Stimulated activated CD4-positive, alpha-beta T cell treated with anti-CD3 and anti-CD28 coated beads, TNF-alpha, amount 100 ng/mL, for 1 hour (primary cell): ENCODE data around the gene PDGFRA.

Experiments used
- DNase-seq, 3 donors: peaks; one replicate each; pipeline ENCODE4 v3.0.0-alpha.2; 2020; ENCODE audit warnings: low read depth in 3 of 3, low spot score in 1 of 3

The PDGFRA gene

GRCh38 chr4:54228961-54229501 is at the start of gene PDGFRA:
Gene PDGFRA, plus strand, starts transcription at chr4:54229293. Its CDS starts 29,476 bp downstream, at chr4:54258769.
- DNase-seq, result no peak

DNA sequence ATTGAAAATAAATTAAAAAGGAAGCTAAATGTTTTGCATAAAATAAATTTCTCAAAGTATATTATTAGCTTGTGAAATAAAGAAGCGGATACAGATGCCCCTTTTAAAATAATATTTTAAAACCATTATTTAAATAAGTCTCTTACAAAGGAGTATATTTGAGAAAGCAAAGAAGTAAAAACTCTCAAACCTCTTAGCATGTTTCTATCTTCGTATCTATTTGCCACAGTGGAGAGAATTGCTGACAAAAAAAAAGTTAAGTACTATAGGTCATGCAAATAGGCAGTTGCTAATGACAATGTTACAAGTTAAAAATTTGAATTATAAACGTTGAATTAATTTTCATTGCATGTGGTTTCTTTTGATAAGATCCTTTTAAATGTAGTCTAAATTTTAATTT is 44.5 kb upstream of the PDGFRA start:
- DNase-seq, result no peak

DNA sequence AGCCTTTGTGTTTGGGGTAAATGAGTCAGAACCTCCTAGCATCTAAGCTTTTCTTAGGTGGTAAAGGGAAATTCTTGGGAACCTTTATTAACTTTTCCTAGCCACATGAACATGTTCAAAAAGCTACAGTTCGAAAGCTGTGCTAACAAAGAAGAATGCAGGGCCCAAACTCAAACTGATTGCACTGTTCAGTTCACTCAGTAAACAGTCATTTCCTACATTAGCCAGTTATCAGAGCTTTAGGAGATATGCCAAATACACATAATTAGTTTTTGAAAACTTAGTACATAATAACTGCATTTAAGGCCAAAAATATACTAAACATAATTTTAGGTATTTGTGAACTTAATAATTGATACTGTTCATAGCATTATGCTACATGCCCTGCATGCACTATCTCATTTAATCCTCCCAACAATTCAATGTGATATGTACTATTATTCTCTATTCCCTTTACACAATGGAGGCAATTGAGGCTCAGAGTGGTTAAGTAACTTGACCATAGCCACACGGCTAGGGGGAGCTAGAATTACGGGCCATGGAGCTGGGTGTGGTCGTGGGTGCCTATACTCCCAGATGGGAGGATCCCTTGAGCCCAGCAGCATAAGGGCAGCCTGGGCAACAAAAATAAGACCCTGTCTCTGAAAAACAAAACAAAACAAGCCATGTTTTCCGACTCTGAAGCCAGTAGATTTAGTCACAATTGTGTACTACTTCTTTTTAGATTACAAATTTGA is 43.9 kb upstream of the PDGFRA start:
- no peak for DNase-seq

DNA sequence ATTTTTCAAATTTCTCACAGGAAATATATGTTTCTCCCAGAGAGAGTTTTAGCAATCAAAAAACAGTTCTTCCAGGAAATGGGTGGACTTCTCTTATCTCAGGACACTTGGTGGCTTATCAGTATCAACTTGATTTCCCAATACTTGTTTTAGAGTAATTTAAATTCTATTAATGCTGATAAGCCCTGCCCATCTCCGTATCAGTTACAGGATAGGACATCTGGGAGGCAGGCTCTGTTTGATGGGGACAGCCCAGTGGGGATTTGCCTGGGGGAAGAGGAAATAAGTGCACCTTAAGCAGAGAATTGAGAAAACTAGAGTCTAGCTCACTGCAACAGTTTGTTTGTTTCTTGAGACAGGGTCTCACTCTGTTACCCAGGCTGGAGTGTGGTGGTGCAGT is 43.2 kb upstream of the PDGFRA start:
- no peak for DNase-seq

DNA sequence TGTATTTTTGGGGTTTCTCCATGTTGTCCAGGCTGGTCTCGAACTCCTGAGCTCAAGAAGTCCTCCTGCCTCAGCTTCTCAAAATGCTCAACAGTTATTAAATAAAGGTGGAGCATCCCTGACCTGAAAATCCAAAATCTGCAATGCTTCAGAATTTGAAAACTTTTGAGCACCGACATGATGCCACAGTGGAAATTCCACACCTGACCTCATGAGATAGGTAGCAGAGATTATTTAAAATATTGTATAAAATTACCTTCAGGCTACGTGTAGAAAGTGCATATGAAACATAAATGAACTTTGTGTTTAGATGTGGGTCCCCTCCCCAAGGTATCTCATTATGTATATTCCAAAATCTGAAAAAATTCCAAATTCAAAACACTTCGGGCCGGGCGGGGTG is 42.7 kb upstream of the PDGFRA start:
- DNase-seq, result no peak

GRCh38 chr4:54187148-54187547 is 41.9 kb upstream of the PDGFRA start:
- no peak for DNase-seq

- no peak for DNase-seq
Observed at GRCh38 chr4:54189140-54189539, 40.0 kb upstream of the PDGFRA start.

- no peak for DNase-seq
Observed at GRCh38 chr4:54192811-54193210, 36.3 kb upstream of the PDGFRA start.

DNA sequence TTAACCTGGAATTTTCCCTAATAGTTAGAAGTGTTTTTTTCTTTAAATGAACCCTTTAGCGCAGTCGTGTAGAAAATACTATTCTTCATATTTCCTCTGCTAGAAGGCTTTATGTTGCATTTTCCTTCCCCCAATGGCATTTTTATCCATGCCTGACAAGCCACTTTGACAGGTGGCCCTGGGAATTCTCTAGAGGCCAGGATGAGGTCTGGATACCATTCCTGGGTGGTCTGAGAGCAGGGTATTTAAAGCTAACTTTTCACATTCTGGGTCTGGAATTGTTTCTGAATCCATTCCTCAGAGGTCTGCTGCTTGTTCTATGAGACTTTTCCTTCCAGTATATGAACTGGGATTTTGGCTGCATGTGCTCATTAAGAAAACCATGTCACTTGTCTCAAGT is 31.2 kb upstream of the PDGFRA start:
- DNase-seq, result no peak

GRCh38 chr4:54199919-54200318 is 29.2 kb upstream of the PDGFRA start:
- no peak for DNase-seq

- no peak for DNase-seq
Observed at GRCh38 chr4:54209617-54210016, 19.5 kb upstream of the PDGFRA start.

DNA sequence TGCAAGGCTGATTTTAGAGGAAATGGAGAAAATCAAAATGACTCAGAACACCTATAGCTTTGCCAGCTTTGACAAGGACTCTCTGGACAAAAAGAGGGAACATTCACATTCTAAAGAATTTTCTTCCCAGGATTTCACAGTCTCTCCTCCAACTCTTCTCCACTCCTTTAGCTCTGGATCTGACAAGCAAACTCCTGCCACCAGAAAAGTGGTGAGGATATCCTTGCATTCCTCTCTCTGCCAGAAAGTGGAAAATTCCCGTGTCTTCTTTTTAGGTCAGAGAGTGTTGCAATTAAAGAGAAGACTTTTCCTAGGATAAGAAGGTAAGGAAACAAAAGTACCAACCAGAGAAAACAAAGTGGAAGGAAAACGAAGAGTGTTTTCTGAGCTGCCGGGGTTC is 16.1 kb upstream of the PDGFRA start:
- no peak for DNase-seq

- no peak for DNase-seq
Observed at GRCh38 chr4:54213761-54214160, 15.3 kb upstream of the PDGFRA start.

GRCh38 chr4:54215379-54216077 is 13.6 kb upstream of the PDGFRA start:
- no peak for DNase-seq

DNA sequence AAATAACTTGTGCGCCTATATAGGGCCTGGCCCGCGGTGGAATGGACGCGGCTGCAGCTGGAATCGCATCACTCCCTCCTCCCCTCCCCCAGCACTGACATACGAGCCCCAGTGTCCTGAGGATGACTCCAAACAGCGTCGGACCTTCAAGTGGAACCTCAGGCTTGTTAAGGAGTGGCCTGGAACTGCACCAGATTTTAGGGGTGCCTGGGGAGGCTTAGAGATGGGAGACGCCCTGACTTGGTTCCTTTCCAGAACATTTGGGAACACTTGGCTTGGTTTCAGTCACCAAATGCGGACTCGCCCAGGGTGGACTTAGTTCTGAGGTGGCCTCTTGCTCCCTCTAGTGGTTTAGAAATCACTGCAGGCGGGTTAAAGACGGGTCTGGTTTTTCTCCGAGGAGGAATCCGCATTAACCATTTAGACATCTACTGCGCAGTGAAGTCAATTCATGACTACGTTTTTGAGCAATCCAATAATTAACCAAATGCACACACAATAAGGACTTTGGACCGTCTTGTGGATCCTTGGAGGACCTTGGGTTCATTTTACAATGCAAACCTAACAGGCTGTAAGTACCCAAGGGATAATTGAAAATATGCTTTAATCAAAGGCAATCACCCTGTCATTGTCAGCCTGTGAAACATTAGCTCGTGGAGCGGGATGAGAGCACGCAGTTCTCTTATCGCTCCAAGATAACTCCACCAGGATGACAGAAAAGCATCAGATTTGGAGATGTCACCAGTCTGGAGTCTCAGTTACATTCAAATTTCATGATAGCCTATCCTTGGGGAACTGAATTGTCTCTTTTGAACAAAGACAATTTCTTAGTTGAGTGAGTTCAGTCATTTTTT is 11.2 kb upstream of the PDGFRA start:
- DNase-seq, result peak in 1 of 3 donors; percentile 23

DNA sequence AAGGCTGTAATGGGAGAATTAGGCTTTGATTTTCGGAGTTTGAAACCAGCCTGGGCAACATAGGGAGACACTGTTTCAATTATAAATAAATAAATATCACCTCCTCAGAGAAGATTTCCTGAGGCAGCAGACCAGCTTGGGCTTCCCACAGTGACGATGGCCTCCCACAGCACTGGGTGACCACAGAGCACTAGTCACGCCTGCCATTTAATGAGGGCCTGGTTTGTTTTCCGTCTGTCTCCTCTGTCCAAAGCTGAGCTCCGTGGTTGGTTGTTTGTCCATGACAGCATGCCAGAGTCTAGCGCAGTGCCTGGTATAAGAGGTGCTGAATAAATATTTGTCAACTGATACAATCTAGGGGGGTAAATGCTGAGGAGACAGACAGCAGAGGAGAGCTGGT is 10.4 kb upstream of the PDGFRA start:
- DNase-seq, result no peak

- no peak for DNase-seq
Observed at GRCh38 chr4:54224996-54225597, 4.0 kb upstream of the PDGFRA start.

DNA sequence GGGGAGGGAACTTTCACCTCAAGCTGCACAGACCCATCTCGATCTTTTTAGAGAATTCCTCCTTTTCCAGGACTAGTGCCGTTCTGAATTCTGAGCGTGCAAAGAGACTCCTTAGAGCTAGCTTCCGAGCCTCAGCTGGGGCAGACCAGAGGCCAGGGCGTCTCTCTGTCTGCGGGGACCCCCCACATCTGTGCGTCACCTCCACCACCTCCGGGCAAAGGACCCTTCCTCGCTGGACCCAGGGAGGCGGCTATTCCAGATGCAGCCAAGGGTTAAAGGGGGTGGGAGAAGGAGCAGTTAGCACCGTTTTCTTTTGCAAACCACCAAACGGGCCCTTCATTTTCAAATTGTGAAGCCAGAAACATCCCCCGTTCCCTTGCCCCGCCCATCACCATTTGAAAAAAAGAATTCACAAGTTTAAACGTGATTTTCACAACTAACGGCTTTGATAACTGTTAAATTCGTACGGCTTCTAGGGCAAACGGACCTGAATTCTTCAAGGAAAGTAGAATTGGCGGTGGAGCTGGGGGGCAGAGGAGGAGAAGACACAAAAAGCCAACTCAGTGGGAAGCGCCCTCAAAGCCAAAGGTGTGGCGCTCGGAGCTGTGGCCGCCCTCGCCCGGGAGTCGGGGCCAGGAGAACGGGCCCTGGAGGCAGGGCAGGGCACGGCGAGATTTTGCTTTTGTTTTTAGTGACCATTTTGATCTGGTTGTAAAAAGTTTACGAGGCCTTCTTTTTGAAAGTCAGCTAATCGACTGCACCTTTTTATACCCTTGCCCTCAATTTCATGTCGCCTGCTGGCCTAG is 3.3 kb upstream of the PDGFRA start:
- no peak for DNase-seq

DNA sequence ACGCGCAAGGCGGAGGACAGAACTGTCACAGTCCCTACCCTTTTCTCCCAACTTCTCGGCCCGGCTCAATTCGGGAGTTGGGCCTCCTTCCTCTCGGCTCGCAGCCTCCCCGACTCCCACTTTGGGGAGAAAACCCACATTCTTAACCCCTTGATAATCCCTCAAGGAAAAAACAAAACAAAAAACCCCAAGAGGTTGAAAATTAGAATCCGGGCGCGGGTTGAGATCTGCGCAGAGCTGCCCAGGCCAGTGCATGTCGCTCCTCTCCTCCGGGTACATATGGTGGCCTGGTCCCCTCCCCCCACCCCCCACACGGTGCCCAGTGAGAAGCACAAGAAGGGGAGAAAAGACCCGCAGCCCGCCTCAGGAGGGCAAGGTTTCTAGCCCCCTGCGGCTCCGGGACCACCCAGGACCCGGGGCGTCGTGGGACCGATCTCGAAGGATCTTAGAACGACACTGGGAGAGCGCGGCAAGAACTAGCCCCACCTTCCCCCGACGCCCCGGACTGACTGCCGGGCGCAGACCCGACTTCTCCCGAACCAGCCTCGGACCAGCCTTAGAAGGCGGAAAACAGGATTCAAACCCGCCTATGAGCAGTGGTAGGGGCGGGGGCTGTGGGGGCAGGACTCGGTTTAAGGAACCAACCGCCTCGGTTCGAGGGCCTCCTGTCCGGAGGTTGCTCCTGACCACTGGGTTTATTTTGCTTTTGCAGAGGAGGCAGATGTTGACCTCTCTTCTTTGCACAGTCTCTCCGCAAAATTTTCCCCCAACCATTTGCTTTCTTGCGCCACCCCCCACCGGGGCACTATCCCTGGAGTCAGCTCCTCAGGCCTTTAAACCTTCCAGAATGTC is 2.5 kb upstream of the PDGFRA start:
- DNase-seq, result no peak
